Measurements from ENCODE around the gene COPZ1.

DNA sequence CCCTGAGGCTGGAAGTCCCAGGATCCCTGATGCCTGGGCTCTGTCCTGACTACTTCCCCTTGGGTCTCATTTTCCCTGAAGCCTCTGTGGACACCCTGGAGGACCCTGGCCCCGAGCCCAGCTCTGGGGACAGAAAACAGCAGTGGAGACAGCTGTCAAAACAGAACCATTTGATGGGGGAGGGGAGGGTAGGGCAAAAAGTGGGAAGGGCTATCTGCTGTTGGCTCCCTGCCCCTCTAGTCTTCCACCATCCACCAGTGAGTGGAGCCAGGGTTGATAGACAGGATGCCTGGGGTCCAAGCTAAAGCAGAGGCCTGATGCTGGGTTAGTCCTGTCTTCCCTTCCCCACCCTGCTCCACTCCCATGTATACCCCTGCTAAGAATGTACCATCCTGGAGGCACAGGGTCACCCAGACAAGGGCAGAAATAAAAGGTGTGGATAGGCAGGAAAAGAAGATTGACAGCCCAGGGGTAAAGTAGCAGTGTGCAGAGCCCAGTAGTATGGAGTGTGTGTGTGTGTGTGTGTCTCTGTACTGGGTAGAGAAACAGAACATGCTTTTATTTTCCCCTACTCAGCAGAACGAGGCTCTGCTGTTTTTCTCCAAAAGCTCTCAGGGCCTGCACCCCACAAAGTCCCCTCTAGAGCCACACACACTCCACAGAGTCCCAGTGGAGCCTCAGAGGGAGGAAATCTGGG is 49.8 kb downstream of the COPZ1 start:
- TF ChIP-seq EZH2 (IDR thresholded peaks at IDR 0.05; ENCODE audit: insufficient read depth, poor library complexity, severe bottlenecking) (no peak), EZH2phosphoT487 (IDR thresholded peaks at IDR 0.05; ENCODE audit: insufficient read depth, low read depth) (no peak)

Data from GM23248 (cell line).